ENCODE measurements around the gene BAHCC1. TPM values are rescaled to one million over a fixed set of nuclear protein-coding genes. Genes with fewer than 3 reads are reported as not detected.

The BAHCC1 gene
- total and polyA plus RNA-seq, 9 of the 15 experiments (the other 6 are each of a cell fraction or from before 2014, with no cell fraction given), result 0.14 to 26.9 (median 5.0) TPM

GRCh38 chr17:81403671-81404534 lies 8.6 kb downstream of the BAHCC1 start:
- H3K4me3 ChIP-seq, result no peak overlapping the region
- FAIRE-seq, result no peak
- ATAC-seq, result no peak
- BruUV-seq (replicated peaks), result no TSS peak
- H3K9me3 ChIP-seq (replicated peaks; ENCODE audit: control insufficient read depth, insufficient read depth, low read depth, low read length), result no peaks in the 10 kb centered on the region
- ChIA-PET POLR2A (interaction anchor here (0.6 to 3.2 kb wide), 7 partner anchors 9 to 1149 kb away, joined by 3 to 18 read pairs (median 4); partner anchors contain the start of gene BAHCC1), CTCF (ENCODE audit: low intra/inter-chr PET ratio) (interaction anchor here (0.7 kb wide), 2 partner anchors 8 to 11 kb away, joined by 3 to 4 read pairs; partner anchors contain the start of gene BAHCC1)
- no peak overlapping the region for H3K27ac ChIP-seq (ENCODE audit: extremely low read depth, low read depth, low read length)
- in situ Hi-C loops (cut with MboI) (no loop called here), intact Hi-C loops (cut with micrococcal nuclease) (no loop called here)
- no peak for DNase-seq (ENCODE audit: extremely low read depth in 1 of 4, low spot score in 3 of 4)
- H4K20me1 ChIP-seq (replicated peaks; ENCODE audit: control insufficient read depth, insufficient read depth, low read length), result 0 out of 2 replicates have a peak, but pooled peaks cover 3% of the 10 kb centered on the region
- peaks cover 29% of the 10 kb centered on the region; the same call in 2 of the 3 replicates for H3K36me3 ChIP-seq (ENCODE audit: control insufficient read depth, insufficient read depth, low read length)
- peak overlapping the region in 1 of 2 experiments; percentile 82; a peak in 2 of 4 replicates for H3K9ac ChIP-seq (ENCODE audit: insufficient read depth in 1 of 2, low read depth in 2 of 2, low read length in 2 of 2)
- peaks cover 47% of the 10 kb centered on the region for H3K79me2 ChIP-seq (ENCODE audit: control insufficient read depth, insufficient read depth, low read length)
- H3K9me1 ChIP-seq (ENCODE audit: control insufficient read depth, insufficient read depth, low read length), result no peaks in the 10 kb centered on the region
- H2AFZ ChIP-seq (ENCODE audit: low read depth, low read length), result no peak overlapping the region
- TF ChIP-seq RBFOX2 (IDR thresholded peaks at IDR 0.05; ENCODE audit: low read depth, low read length) (peak; percentile 53), ZNF586 (CRISPR knock-in tag; conservative IDR thresholded peaks at IDR 0.05) (no peak), EHMT2 (IDR thresholded peaks at IDR 0.05) (no peak), BRD9 (IDR thresholded peaks at IDR 0.05; ENCODE audit: low read depth, partially characterized antibody) (no peak), XRCC3 (IDR thresholded peaks at IDR 0.05) (no peak)
- H3K4me2 ChIP-seq (ENCODE audit: insufficient read depth, low read length), result no peak overlapping the region
- H3K27me3 ChIP-seq (ENCODE audit: control insufficient read depth in 2 of 2, insufficient read depth in 2 of 2, low read length in 2 of 2), result no peaks in the 10 kb centered on the region
- peaks cover 22 to 77% of the 10 kb centered on the region in 2 experiments for H3K4me1 ChIP-seq (replicated peaks in 1 of 2; ENCODE audit: control insufficient read depth in 2 of 2, insufficient read depth in 2 of 2, low read length in 2 of 2)
- 88% methylated on average over 25 of the region's 39 CpGs for WGBS (ENCODE audit: insufficient coverage, low coverage, missing lambda C conversion rate)
